Activated naive CD8-positive, alpha-beta T cell treated with anti-CD3 and anti-CD28 coated beads, Interleukin-2, amount 50 U/mL, for 24 hours (primary cell): ENCODE results near the gene TRIM3.

Experiments
- ATAC-seq: fragments of 150-1000 bp; cut with Tn5 transposase; one replicate; pipeline ENCODE4 v1.10.0; 2021
- DNase-seq: peaks from one replicate; pipeline ENCODE4 v3.0.0; 2021
- H3K27ac Mint-ChIP-seq: one replicate; pipeline ENCODE4 v1.8.0; 2021; ENCODE audit warnings: mild to moderate bottlenecking, mixed read lengths
- H3K27me3 Mint-ChIP-seq: one replicate; pipeline ENCODE4 v1.8.0; 2021; ENCODE audit warnings: mixed read lengths
- H3K36me3 Mint-ChIP-seq: one replicate; pipeline ENCODE4 v1.8.0; 2021; ENCODE audit warnings: low read depth, mixed read lengths
- H3K4me1 Mint-ChIP-seq: one replicate; pipeline ENCODE4 v1.8.0; 2021; ENCODE audit warnings: mixed read lengths
- H3K4me3 Mint-ChIP-seq: one replicate; pipeline ENCODE4 v1.8.0; 2021; ENCODE audit warnings: mild to moderate bottlenecking, moderate library complexity, mixed read lengths
- H3K9me3 Mint-ChIP-seq: one replicate; pipeline ENCODE4 v1.8.0; 2021; ENCODE audit warnings: mixed read lengths

The TRIM3 gene

DNA sequence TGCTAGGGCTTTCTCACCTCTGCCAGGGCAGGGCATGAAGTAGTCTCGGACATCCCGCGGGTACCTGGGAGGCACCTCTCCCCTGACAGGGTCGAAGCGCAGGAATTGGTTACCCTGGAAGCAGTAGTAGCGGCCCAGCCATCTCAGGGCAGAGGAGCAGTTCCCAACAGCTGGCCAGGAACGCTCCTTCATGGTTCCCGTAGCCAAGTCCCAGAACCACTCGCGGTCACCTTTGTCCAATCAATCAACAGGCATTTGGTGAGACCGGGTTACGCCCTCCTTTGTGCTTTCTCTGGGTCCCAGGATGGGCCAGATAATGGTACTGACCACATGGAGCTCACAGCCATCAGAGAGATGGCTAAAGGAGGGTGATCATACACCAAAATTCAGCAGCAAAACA, 36.3 kb downstream of the TRIM3 start:
- no peaks in the 10 kb centered on the region for H3K27me3 Mint-ChIP-seq
- H3K4me3 Mint-ChIP-seq, result no peak overlapping the region
- no peaks in the 10 kb centered on the region for H3K36me3 Mint-ChIP-seq
- DNase-seq, result no peak
- H3K4me1 Mint-ChIP-seq, result no peaks in the 10 kb centered on the region
- H3K9me3 Mint-ChIP-seq, result no peaks in the 10 kb centered on the region
- ATAC-seq, result no peak
- no peak overlapping the region for H3K27ac Mint-ChIP-seq

DNA sequence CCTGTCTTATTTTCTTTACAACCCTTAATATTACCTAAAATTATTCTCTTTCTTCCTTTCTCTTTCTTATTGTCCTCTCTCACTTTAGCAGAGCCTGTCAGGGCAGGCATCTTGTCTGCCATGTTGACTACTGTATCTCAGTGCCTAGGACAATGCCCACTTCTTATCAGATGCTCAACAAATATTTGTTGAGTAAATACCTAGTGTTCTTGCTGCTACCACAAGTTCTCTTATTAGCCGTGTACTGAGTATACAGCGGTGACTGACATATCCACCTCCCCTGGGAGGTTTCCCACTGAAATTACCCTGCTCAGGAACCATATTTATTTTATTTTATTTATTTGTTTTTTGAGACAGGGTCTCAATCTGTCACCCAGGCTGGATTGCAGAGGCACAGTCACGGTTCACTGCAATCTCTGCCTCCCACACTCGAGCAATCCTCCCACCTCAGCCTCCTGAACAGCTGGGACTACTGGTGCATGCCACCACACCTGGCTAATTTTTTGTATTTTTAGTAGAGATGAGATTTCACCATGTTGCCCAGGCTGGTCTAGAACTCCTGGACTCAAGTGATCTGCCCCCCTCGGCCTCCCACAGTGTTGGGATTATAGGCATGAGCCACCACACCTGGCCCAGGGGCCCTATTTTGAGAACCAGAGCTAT, 39.6 kb downstream of the TRIM3 start:
- Mint-ChIP-seq H3K36me3 (no peaks in the 10 kb centered on the region), H3K27me3 (no peaks in the 10 kb centered on the region), H3K27ac (no peak overlapping the region), H3K4me3 (no peak overlapping the region), H3K4me1 (no peaks in the 10 kb centered on the region), H3K9me3 (no peaks in the 10 kb centered on the region)
- DNase-seq (no peak), ATAC-seq (no peak)

DNA sequence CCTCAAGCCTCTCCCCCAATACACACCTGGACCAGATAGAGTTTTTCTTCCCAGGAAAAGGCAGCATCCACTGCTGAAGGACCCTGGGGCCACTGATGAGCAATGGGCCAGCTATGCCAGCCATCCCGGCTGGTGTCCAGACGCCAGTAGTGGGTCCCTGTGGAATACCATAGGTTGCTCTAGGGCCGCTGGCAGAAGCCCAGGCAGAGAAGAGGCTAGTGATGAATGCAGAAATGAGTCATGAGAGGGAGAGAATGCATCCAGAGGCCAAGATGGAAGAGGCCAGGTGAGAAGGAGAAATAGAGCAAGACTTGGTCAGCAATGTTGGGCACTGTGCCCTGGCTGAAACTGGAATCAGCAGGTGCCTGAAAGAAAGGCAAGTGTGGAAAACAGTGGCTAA, 41.9 kb downstream of the TRIM3 start:
- Mint-ChIP-seq H3K36me3 (no peaks in the 10 kb centered on the region), H3K27ac (no peak overlapping the region), H3K9me3 (no peaks in the 10 kb centered on the region), H3K27me3 (no peaks in the 10 kb centered on the region), H3K4me3 (no peak overlapping the region), H3K4me1 (no peaks in the 10 kb centered on the region)
- DNase-seq, result no peak
- ATAC-seq, result no peak

DNA sequence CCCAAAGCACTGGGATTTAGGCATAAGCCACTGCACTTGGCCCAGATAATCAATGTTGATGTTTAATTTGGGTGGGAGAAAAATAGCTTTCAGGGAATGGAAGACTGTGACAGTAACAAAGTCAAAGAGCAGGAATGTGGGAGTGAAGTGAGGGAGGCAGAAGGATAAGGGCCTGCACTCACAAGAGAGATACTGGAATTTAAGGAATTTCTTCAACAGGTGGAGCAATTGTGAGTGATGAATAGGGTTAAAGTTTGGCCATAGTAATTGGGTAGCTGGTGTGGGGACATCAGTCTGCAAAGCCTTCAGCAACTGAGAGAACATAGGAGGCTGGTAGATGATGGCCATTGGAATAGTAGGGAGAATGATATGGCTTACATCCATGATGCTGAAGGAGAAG, 46.2 kb downstream of the TRIM3 start:
- Mint-ChIP-seq H3K27ac (no peak overlapping the region), H3K4me3 (no peak overlapping the region), H3K4me1 (no peaks in the 10 kb centered on the region), H3K9me3 (no peaks in the 10 kb centered on the region), H3K36me3 (no peaks in the 10 kb centered on the region), H3K27me3 (peaks cover 16% of the 10 kb centered on the region)
- DNase-seq, result no peak
- no peak for ATAC-seq

DNA sequence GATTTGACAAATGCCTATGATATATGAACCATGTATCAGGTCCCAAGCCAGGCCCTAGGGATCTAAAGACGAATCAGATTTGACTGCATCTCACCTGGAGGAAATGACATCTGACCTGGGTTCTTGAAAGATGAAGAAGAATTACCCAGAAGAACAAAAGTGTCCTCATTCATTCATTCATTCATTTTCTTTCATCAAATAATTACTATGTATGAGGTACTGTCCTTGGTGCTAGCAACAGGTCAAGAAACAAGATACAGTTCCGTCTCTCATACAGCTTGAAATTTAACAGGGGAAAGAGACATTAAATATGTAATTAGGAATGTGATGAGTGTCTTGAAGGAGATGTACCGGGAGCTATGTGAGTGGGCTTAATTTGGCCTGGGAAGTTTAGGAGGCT, 53.1 kb downstream of the TRIM3 start:
- H3K36me3 Mint-ChIP-seq, result no peaks in the 10 kb centered on the region
- H3K9me3 Mint-ChIP-seq, result no peaks in the 10 kb centered on the region
- DNase-seq (no peak), ATAC-seq (no peak)
- H3K4me1 Mint-ChIP-seq, result peaks cover 9% of the 10 kb centered on the region
- H3K27ac Mint-ChIP-seq, result no peak overlapping the region
- H3K27me3 Mint-ChIP-seq, result peaks cover 20% of the 10 kb centered on the region
- H3K4me3 Mint-ChIP-seq, result no peak overlapping the region

DNA sequence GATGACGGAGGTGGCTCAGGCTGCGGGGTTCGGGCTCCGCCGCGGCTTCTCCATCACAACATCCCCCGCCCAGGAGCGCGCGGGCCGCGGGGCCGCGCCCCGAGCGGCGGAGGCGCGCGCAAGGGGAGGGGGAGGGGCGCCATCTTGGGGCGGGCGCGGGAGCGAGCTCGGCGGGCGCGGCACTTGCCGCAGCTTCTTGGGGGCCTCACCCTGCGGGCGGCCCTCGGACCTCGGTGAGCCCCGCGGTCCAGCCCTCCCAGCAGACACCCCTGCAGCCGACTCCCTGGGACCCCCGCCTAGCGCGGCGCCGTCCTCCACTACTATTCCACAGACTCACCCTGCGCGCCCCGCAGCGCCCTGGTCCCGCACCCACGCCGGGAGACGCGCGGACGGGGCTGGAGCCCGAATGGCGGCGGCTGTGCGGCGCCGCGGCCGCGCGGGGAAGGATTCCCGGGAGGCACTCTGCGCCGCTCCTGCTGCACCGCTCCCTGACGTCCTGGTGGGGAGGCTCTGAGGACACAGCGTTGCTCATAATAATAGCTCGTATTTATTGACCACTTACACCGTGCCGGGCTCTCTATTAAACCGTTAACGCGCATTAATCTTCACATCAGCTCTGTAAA, 54.6 kb downstream of the TRIM3 start, which contains the start of gene APBB1:
TSS of gene APBB1 (minus strand) at position 86 of the 623 bp plus-strand sequence. CDS start 7,747 bp downstream, outside the sequence.
- peaks cover 9% of the 10 kb centered on the region for H3K4me1 Mint-ChIP-seq
- H3K9me3 Mint-ChIP-seq, result no peaks in the 10 kb centered on the region
- no peaks in the 10 kb centered on the region for H3K36me3 Mint-ChIP-seq
- H3K4me3 Mint-ChIP-seq, result peak within 1 kb of the TSS; percentile 74
- H3K27me3 Mint-ChIP-seq, result peaks cover 12% of the 10 kb centered on the region
- ATAC-seq (peak; percentile 45), DNase-seq (peak; percentile 74)
- H3K27ac Mint-ChIP-seq, result peak within 1 kb of the TSS; percentile 67

DNA sequence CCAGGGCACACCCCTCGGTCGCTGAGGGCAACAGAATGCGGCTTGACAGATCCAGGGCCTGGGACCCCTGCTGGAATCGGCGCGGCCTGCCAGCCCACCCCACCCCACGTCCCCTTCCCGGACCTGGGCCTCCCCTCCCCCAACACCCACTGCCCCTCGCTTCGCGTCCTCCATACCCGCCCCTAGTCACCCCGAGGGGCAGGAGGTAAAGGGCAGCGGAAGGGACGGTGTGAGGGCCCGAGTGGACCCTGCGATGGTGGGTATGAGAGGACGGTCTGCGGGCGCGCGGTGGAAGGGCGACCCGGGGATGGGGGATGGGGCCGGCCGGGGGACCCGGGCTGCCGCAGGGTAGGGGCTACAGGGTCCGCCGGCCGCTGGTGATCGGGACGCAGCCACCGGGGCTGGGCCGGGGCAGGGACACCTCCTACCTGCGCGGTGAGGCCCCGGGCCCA, 55.2 kb downstream of the TRIM3 start:
- Mint-ChIP-seq H3K4me1 (peaks cover 9% of the 10 kb centered on the region), H3K9me3 (no peaks in the 10 kb centered on the region), H3K27me3 (peaks cover 7% of the 10 kb centered on the region), H3K27ac (no peak overlapping the region), H3K36me3 (no peaks in the 10 kb centered on the region), H3K4me3 (no peak overlapping the region)
- no peak for ATAC-seq
- no peak for DNase-seq

DNA sequence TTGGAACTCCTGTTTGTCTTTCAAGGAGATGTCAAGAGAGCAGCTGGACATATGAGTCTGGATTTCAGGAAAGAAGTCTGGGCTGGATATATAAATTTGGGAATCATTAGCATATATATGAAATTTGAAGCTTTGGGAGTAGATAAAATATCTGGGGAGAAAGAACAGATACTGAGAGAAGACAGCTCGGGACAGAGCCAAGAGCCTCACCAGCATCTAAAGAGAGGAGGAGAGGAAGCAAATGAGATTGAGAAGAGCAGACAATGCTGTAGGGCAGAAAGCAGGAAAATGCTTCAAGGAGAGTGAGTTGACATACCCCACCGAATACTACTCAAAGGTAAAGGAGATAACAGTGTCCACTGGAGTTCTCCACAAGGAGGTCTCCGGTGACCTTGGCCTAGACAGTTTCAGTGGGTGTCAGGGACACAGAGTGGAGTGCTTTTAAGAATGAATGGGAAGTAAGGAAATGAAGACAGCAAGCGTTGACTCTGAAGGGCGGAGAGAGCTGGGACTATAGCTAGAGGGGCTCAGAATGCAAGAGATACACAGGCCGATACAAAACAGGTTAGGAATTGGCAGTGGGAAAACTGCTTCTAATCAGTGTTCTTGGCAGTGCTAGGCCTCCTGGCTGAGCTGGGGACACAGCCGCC, 55.7 kb downstream of the TRIM3 start:
- DNase-seq (no peak), ATAC-seq (no peak)
- Mint-ChIP-seq H3K9me3 (no peaks in the 10 kb centered on the region), H3K27ac (no peak overlapping the region), H3K36me3 (no peaks in the 10 kb centered on the region), H3K27me3 (peaks cover 4% of the 10 kb centered on the region), H3K4me3 (no peak overlapping the region), H3K4me1 (peaks cover 12% of the 10 kb centered on the region)

DNA sequence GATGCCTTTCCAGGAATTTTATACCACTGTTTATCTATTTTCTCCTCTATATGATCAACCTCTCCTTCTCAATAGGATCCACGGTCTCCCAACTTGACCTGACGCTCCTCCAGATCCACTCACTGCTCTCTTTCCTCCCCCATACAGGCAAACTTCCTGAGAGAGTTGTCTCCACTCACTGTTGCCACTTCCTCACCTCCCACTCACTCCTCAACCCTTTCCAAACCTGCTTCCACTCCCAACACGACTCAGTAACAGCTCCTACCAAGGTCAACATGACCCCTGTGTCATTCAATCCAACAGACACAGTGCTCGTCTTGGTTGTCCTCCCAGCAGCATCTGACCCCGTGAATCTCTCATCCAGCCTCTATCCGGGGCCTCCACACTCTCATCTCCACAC, 57.9 kb downstream of the TRIM3 start:
- no peak for DNase-seq
- H3K27ac Mint-ChIP-seq, result no peak overlapping the region
- H3K4me3 Mint-ChIP-seq, result no peak overlapping the region
- no peak for ATAC-seq
- peaks cover under 1% of the 10 kb centered on the region for H3K27me3 Mint-ChIP-seq
- peaks cover 19% of the 10 kb centered on the region for H3K4me1 Mint-ChIP-seq
- H3K36me3 Mint-ChIP-seq, result no peaks in the 10 kb centered on the region
- H3K9me3 Mint-ChIP-seq, result no peaks in the 10 kb centered on the region

DNA sequence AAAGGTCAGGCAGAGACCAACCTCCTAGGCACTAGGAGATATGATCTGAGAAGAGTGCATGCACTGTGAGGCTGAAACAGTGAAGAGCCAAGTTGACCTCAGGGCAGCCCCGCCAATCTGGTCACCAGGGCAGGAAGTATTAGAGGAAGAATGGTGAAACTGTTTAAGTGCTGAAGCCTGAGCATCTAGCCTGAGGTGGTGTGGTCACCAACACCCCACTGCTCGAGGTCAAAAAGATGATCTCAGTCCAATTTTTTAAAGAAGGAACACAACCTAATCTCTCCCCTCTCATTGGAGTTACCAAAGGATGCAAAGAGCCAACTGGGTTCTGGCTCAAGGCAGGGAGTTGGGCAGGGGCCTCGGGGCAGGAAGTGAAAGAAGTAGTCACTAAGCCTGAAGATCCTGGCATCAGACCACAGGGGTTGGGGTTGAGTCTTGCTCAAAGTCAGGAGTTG, 58.8 kb downstream of the TRIM3 start:
- Mint-ChIP-seq H3K9me3 (no peaks in the 10 kb centered on the region), H3K4me3 (no peak overlapping the region), H3K27me3 (no peaks in the 10 kb centered on the region), H3K36me3 (peaks cover 1% of the 10 kb centered on the region), H3K4me1 (peaks cover 15% of the 10 kb centered on the region), H3K27ac (no peak overlapping the region)
- peak; percentile 37 for DNase-seq
- peak; percentile 37 for ATAC-seq

DNA sequence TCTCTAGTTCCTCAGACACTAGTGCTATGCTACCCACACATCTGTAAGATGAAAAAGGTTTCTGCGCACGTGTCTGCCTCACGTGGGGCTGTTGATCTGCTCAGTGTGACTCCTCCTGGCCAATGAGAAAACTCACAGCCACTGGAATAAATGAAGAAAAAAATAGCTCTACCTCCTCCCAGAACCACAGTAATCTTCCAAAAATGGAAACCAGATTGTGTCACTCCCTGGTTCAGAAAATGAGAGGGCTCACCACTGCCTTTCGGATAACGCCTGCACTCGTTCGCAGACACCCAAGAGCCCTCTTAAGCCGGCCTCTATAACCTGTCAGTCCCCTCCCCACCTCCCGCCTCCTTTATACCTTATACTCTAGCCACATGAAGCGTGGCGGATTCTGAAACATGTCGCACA, 59.9 kb downstream of the TRIM3 start:
- Mint-ChIP-seq H3K9me3 (no peaks in the 10 kb centered on the region), H3K4me1 (peaks cover 16% of the 10 kb centered on the region), H3K27ac (no peak overlapping the region), H3K36me3 (peaks cover 1% of the 10 kb centered on the region), H3K4me3 (no peak overlapping the region), H3K27me3 (no peaks in the 10 kb centered on the region)
- DNase-seq (peak; percentile 61), ATAC-seq (peak; percentile 76)

DNA sequence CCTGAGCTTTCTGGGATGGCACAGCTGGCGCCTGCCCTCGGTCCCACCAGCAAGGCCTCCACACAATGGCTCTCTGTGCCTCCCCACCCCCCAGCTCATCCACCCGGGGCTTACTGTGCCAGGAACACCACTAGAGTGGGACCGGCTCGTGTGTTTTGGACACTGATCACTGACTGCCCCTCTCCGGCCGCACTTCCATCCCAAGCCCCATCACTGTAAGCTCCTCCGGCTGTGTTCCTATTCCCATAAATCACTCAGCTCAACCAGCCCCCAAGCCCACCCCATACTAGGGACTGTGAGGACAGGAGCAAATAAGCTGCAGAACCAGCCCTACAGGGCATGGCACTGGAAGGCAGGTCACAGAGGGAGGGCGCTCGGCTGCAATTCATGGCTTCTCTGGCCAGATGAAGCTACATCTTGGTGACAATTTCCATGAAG, 62.1 kb downstream of the TRIM3 start:
- Mint-ChIP-seq H3K27ac (no peak overlapping the region), H3K36me3 (peaks cover 4% of the 10 kb centered on the region), H3K4me3 (no peak overlapping the region), H3K4me1 (peaks cover 30% of the 10 kb centered on the region), H3K27me3 (no peaks in the 10 kb centered on the region), H3K9me3 (no peaks in the 10 kb centered on the region)
- no peak for ATAC-seq
- DNase-seq, result no peak

DNA sequence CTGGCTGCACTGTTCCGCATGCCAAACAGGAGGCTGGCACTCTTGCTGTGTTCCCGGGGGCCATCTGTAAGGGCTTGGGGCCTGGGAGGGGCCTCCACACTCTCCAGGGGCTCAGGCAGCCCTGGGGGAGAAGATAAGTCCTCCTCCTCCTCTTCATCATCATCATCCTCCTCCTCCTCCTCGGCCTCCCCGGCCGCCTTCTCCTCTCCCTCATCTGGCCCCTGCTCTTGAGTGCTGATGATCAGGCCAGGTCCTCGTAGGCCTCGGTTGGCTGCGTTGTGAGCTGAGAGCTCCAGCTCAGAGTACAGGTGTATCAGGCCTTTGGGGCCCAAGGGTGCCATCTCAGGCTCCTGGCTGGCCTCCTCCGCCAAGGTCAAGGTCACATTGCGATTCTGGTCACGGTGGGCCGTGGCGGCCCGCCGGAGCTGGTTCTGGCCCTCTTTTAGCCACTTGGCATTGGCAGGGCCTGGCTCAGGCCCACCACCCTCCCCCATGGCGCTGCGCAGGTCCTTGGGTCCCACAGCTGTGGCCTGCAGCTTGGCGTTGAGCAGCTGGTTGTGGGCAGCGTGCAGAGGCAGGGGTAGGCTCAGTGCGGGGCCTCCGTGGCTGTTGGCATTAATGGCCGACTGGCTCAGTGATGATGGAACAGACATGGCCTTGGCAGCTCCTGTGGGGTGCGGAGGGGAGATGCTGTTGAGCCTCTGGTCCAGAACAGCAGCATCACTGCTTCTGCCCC, 62.9 kb downstream of the TRIM3 start:
- Mint-ChIP-seq H3K9me3 (no peaks in the 10 kb centered on the region), H3K27me3 (no peaks in the 10 kb centered on the region), H3K4me3 (no peak overlapping the region), H3K4me1 (peaks cover 37% of the 10 kb centered on the region), H3K27ac (no peak overlapping the region), H3K36me3 (peaks cover 4% of the 10 kb centered on the region)
- ATAC-seq (no peak), DNase-seq (no peak)

DNA sequence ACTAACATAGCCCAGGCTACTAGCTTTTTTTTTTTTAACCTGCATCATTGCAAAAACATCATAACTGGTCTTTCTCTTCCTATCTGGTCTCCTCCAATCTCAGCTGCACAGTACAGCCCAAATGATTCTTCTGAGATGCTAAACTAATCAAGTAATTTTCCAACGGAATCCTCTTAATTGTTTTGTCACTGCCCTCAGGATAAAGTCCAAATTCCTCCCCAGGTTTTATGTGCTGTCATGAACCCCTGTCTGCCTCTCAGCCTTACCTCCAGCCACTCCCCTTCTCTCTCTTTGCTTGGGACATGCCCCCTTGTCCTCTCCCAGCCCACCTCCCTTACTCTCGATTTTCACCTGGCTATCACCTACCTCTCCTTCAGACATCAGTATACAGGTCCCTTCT, 67.4 kb downstream of the TRIM3 start:
- Mint-ChIP-seq H3K36me3 (peaks cover 4% of the 10 kb centered on the region), H3K4me3 (no peak overlapping the region), H3K27ac (peak overlapping the region; percentile 18), H3K9me3 (no peaks in the 10 kb centered on the region), H3K27me3 (no peaks in the 10 kb centered on the region), H3K4me1 (peaks cover 65% of the 10 kb centered on the region)
- DNase-seq (no peak), ATAC-seq (no peak)
